HFFc6 (cell line): Measurements from ENCODE around the gene LYVE1. TPM values are rescaled to one million over a fixed set of nuclear protein-coding genes. Genes with fewer than 3 reads are reported as not detected.

Experiments
- DNase-seq: peaks from one replicate; pipeline ENCODE4 v3.0.0-alpha.2; 2018
- H3K27ac Mint-ChIP-seq: 2 replicates; pipeline ENCODE4 v1.8.0; 2020; ENCODE audit warnings: mild to moderate bottlenecking, mixed read lengths
- H3K27me3 Mint-ChIP-seq: 2 replicates; pipeline ENCODE4 v1.8.0; 2021; ENCODE audit warnings: mild to moderate bottlenecking, moderate library complexity, mixed read lengths; ENCODE audit not compliant: insufficient read depth
- H3K36me3 Mint-ChIP-seq: 2 replicates; pipeline ENCODE4 v1.8.0; 2021; ENCODE audit warnings: low read depth, mixed read lengths
- H3K4me1 Mint-ChIP-seq: 2 replicates; pipeline ENCODE4 v1.8.0; 2020; ENCODE audit warnings: low read depth, mixed read lengths
- H3K4me3 Mint-ChIP-seq: 2 replicates; pipeline ENCODE4 v1.8.0; 2020; ENCODE audit warnings: mild to moderate bottlenecking, moderate library complexity, mixed read lengths
- H3K9me3 Mint-ChIP-seq: 2 replicates; pipeline ENCODE4 v1.8.0; 2020; ENCODE audit warnings: mild to moderate bottlenecking, mixed read lengths
- total RNA-seq, 6 experiments: library from RNA; stranded (reverse); fragmentation: NEBNext Ultra II Directional; extraction: Animal tissue kit (Norgen Biotek cat#: 25700); gene quantifications; 2 replicates in 1 of 6; 3 replicates in 5 of 6; pipeline ENCODE4 v1.2.3, GENCODE V29; 2021
- TF ChIP-seq, protein P1 (sequence below): fragments of 200-600 bp; sonication (generic); IDR thresholded peaks from 2 replicates; pipeline ENCODE4 v1.5.0; 2021; ENCODE audit warnings: antibody characterized with exemption, mild to moderate bottlenecking

LYVE1 gene
- total RNA-seq, 6 experiments from 2014 or later, result 0.09 TPM; not detected in 5

DNA sequence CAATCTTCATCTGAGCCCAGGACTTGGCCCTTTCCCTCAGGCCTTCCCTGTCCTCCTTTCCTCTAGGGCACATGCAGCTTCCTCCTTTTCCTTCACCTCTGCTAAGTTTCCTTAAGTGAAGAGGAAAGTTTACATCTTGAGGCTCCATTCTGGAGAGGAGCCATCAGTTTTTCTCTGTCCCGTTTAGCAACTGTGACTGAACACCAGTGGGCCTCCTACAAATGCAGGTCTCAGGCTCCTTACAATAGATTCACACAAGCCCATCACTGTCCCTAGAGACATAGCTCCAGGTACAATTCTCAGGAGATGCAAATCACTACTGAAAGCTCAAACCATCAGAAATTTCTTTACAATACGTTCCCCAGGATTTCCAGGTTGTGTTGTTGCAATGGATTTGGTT lies 23.3 kb upstream of the LYVE1 start:
- Mint-ChIP-seq H3K9me3 (no peaks in the 10 kb centered on the region; the same call in 1 of the 2 replicates), H3K4me3 (peak overlapping the region; percentile 36), H3K27me3 (peaks cover 1% of the 10 kb centered on the region), H3K27ac (peak overlapping the region; percentile 81), H3K4me1 (peaks cover 81% of the 10 kb centered on the region), H3K36me3 (peaks cover 53% of the 10 kb centered on the region)
- TF ChIP-seq, protein P1, sequence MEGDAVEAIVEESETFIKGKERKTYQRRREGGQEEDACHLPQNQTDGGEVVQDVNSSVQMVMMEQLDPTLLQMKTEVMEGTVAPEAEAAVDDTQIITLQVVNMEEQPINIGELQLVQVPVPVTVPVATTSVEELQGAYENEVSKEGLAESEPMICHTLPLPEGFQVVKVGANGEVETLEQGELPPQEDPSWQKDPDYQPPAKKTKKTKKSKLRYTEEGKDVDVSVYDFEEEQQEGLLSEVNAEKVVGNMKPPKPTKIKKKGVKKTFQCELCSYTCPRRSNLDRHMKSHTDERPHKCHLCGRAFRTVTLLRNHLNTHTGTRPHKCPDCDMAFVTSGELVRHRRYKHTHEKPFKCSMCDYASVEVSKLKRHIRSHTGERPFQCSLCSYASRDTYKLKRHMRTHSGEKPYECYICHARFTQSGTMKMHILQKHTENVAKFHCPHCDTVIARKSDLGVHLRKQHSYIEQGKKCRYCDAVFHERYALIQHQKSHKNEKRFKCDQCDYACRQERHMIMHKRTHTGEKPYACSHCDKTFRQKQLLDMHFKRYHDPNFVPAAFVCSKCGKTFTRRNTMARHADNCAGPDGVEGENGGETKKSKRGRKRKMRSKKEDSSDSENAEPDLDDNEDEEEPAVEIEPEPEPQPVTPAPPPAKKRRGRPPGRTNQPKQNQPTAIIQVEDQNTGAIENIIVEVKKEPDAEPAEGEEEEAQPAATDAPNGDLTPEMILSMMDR, result no peak
- no peak for DNase-seq

DNA sequence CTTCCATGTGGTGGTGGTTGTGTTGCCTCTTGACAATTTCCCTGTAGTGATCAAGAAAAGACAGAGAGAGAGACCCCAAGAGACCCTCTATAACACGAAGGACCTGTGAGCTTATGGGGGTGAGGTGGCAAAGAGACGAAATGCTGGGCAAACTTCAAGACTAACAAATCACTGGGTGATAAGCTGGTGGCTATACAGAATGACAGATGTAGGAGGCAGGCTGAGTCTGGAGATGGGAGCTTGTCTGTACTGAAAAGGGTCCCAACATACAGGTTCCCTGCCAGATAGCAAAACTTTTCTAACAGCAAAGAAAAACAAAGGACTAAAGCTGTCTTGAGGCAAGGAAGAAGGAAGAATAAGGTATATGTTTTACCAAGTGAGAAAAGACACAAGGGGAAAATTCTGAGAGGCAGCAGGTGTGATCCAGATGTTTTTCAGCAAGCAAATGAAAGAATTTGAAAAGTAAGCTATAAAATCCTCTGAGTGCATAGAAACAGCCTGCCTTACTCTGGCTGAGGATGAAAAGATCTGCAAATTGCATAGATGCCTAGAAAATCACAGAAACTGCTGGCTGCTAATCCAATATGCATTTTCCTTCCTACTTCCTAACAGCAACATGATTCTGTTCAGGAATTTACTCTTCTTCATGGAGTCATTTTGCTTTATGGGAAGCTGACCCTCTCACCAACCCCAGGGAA lies 21.9 kb upstream of the LYVE1 start:
- Mint-ChIP-seq H3K9me3 (no peaks in the 10 kb centered on the region), H3K4me3 (no peak overlapping the region), H3K27ac (no peak overlapping the region), H3K36me3 (peaks cover 42% of the 10 kb centered on the region), H3K4me1 (peaks cover 82% of the 10 kb centered on the region), H3K27me3 (peaks cover 7% of the 10 kb centered on the region)
- no peak for DNase-seq
- TF ChIP-seq, protein P1, result no peak

DNA sequence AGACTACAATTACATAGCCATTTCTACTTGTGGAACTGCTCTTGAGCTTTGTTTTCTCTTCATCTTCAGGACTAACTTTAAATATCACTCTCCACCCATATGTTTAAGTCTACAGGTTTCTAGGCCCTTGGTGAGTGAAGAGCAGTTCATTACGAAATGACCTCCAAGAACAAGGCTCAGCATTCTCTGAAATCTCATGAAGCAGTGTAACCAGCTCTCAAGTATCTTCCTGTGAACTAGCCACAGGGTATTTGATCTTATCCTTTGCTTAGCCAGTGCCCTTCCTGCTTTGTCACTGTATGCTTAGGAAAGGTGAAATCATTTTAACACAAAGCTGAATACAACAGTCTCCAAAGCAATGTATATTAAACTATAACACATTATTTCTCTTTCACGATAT lies 20.4 kb upstream of the LYVE1 start:
- H3K9me3 Mint-ChIP-seq, result no peaks in the 10 kb centered on the region
- H3K4me3 Mint-ChIP-seq, result no peak overlapping the region
- DNase-seq, result no peak
- peaks cover 9% of the 10 kb centered on the region for H3K27me3 Mint-ChIP-seq
- H3K27ac Mint-ChIP-seq, result no peak overlapping the region; the same call in 1 of the 2 replicates
- TF ChIP-seq, protein P1, result no peak
- peaks cover 86% of the 10 kb centered on the region for H3K4me1 Mint-ChIP-seq
- peaks cover 40% of the 10 kb centered on the region for H3K36me3 Mint-ChIP-seq

DNA sequence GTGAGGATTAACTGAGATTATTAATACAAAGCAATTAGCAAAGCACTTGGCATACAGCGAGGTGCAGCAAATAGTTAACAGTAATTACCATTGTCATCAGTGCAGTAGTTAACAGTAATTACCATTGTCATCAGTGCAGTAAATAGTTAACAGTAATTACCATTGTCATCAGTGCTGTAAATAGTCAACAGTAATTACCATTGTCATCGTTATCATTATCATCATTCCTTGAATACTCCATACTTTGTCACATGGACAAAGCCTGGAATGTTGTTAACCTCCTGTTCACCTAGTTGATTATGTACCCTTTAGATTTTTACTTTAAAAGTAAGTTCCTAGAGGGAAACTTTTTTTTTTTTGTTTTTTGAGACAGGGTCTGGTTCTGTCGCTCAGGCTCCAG lies 19.5 kb upstream of the LYVE1 start:
- DNase-seq, result no peak
- peaks cover 42% of the 10 kb centered on the region for H3K36me3 Mint-ChIP-seq
- H3K9me3 Mint-ChIP-seq, result no peaks in the 10 kb centered on the region
- TF ChIP-seq, protein P1, result no peak
- H3K4me3 Mint-ChIP-seq, result no peak overlapping the region
- H3K27ac Mint-ChIP-seq, result no peak overlapping the region; the same call in 1 of the 2 replicates
- peaks cover 11% of the 10 kb centered on the region; the same call in 1 of the 2 replicates for H3K27me3 Mint-ChIP-seq
- H3K4me1 Mint-ChIP-seq, result peaks cover 86% of the 10 kb centered on the region

DNA sequence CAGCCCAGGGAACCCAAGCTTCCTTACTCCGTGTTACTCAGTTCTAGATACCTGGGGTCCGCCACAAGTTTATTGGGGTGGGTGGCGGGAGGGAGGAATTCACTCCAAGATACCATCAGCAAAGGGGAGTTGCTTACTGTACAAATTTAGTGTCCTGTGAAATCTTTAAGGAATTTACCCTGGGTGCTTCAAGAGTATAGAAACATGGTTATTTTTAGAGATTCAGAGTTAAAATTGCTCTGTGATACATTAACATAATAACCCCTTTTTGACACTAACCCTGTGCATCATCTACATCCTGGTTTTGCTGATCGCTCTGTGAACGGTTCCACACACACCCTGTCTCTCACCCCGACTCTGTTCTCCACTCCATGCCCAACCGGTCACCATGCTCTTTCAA lies 18.9 kb upstream of the LYVE1 start:
- TF ChIP-seq, protein P1, result no peak
- DNase-seq, result no peak
- Mint-ChIP-seq H3K4me1 (peaks cover 85% of the 10 kb centered on the region), H3K27ac (peak overlapping the region; percentile 67), H3K36me3 (peaks cover 44% of the 10 kb centered on the region), H3K4me3 (no peak overlapping the region; the same call in 1 of the 2 replicates), H3K9me3 (no peaks in the 10 kb centered on the region), H3K27me3 (peaks cover 11% of the 10 kb centered on the region; the same call in 1 of the 2 replicates)
